NCI-H82 treated with DMSO at 0.1 percent for 48 hours (cell line): Measurements from ENCODE around the gene TRPM3.
A peak's percentile ranks its signal among the peaks of the same experiment; 100 is the strongest.
"Not testable (repeated sequence)": the region's sequence is repeated elsewhere in the genome, so short reads cannot be mapped to it uniquely, and the experiment has no call there.

Experiments used
- DNase-seq: peaks from one replicate; lab custom pipeline; 2025; ENCODE audit not compliant: unreplicated experiment; lab: John Stamatoyannopoulos, UW

The TRPM3 gene

GRCh38 chr9:70675868-70676370, 445.5 kb downstream of the TRPM3 start:
- DNase-seq: no peak

GRCh38 chr9:70673844-70674243, 447.6 kb downstream of the TRPM3 start:
- DNase-seq: no peak

GRCh38 chr9:70672161-70672649, 449.2 kb downstream of the TRPM3 start:
- no peak for DNase-seq

- no peak for DNase-seq
These were observed 452.7 kb downstream of the TRPM3 start for GRCh38 chr9:70668751-70669150.

- no peak for DNase-seq
These were observed 462.7 kb downstream of the TRPM3 start for GRCh38 chr9:70658765-70659164.

GRCh38 chr9:70656281-70656680, 465.1 kb downstream of the TRPM3 start:
- no peak for DNase-seq

GRCh38 chr9:70654144-70654543, 467.3 kb downstream of the TRPM3 start:
- DNase-seq: no peak

GRCh38 chr9:70644627-70645026, 476.8 kb downstream of the TRPM3 start:
- not testable (repeated sequence) for DNase-seq

- no peak for DNase-seq
These were observed 479.1 kb downstream of the TRPM3 start for GRCh38 chr9:70642341-70642740.

- DNase-seq: no peak
These were observed 479.8 kb downstream of the TRPM3 start for GRCh38 chr9:70641631-70642030.

GRCh38 chr9:70641031-70641430, 480.4 kb downstream of the TRPM3 start:
- no peak for DNase-seq

- DNase-seq: peak; percentile 37
These were observed 481.3 kb downstream of the TRPM3 start for GRCh38 chr9:70639853-70640814.

- no peak for DNase-seq
These were observed 485.6 kb downstream of the TRPM3 start for GRCh38 chr9:70635790-70636189.

- DNase-seq: no peak
These were observed 486.7 kb downstream of the TRPM3 start for GRCh38 chr9:70634696-70635095.

- DNase-seq: no peak
These were observed 490.4 kb downstream of the TRPM3 start for GRCh38 chr9:70630971-70631370.

- DNase-seq: peak; percentile 4
These were observed 492.2 kb downstream of the TRPM3 start for GRCh38 chr9:70629080-70629685.

GRCh38 chr9:70625078-70625477, 496.3 kb downstream of the TRPM3 start:
- no peak for DNase-seq

- DNase-seq: no peak
These were observed 502.6 kb downstream of the TRPM3 start for GRCh38 chr9:70618784-70619183.

- no peak for DNase-seq
These were observed 504.2 kb downstream of the TRPM3 start for GRCh38 chr9:70617033-70617828.

GRCh38 chr9:70616228-70616990, 505.0 kb downstream of the TRPM3 start:
- peak; percentile 23 for DNase-seq
